Neural cell (in vitro differentiated cells): ENCODE results near the gene REPIN1. TPM values are rescaled to one million over a fixed set of nuclear protein-coding genes. Genes with fewer than 3 reads are reported as not detected.

Source experiments
- H2AFZ ChIP-seq: fragments of 200-600, 300-800 bp; sonication (generic), shearing (Covaris generic); 2 replicates; pipeline ENCODE4 v1.6.0; 2014; ENCODE audit warnings: low read depth, mild to moderate bottlenecking, antibody characterized with exemption, low read length, moderate library complexity
- H3F3A ChIP-seq: fragments of 200-600 bp; shearing (Covaris generic); 2 replicates; pipeline ENCODE4 v1.6.1; 2016; ENCODE audit warnings: mild to moderate bottlenecking, moderate library complexity, mixed read lengths, antibody characterized with exemption, low read length; ENCODE audit not compliant: insufficient read depth, poor library complexity, severe bottlenecking
- H3K27ac ChIP-seq: fragments of 200-600, 300-800 bp; sonication (generic), shearing (Covaris generic); 2 replicates; pipeline ENCODE4 v1.5.1; 2014; ENCODE audit warnings: mild to moderate bottlenecking, low read length, moderate library complexity
- H3K27me3 ChIP-seq: fragments of 300-800, 200-600 bp; sonication (generic), shearing (Covaris generic); 2 replicates; pipeline ENCODE4 v1.6.0; 2014; ENCODE audit warnings: mild to moderate bottlenecking, low read depth, low read length, moderate library complexity; ENCODE audit not compliant: insufficient read depth
- H3K36me3 ChIP-seq: fragments of 300-800, 200-600 bp; sonication (generic), shearing (Covaris generic); 2 replicates; pipeline ENCODE4 v1.5.1; 2014; ENCODE audit warnings: mild to moderate bottlenecking, antibody characterized with exemption, low read length, moderate library complexity; ENCODE audit not compliant: insufficient read depth
- H3K4me2 ChIP-seq: fragments of 300-800, 200-600 bp; sonication (generic), shearing (Covaris generic); 2 replicates; pipeline ENCODE4 v1.6.0; 2014; ENCODE audit warnings: mild to moderate bottlenecking, low read length
- H3K4me3 ChIP-seq: fragments of 300-800, 200-600 bp; sonication (generic), shearing (Covaris generic); 2 replicates; pipeline ENCODE4 v1.5.1; 2014; ENCODE audit warnings: mild to moderate bottlenecking, low read length, moderate library complexity
- H3K79me2 ChIP-seq: fragments of 200-600 bp; shearing (Covaris generic); replicated peaks from 2 replicates; pipeline ENCODE4 v1.6.0; 2014; ENCODE audit warnings: mild to moderate bottlenecking, low read length, moderate library complexity; ENCODE audit not compliant: insufficient read depth
- H3K9ac ChIP-seq: fragments of 300-800, 200-600 bp; sonication (generic), shearing (Covaris generic); 2 replicates; pipeline ENCODE4 v1.6.1; 2016; ENCODE audit warnings: mild to moderate bottlenecking, low read length, mixed read lengths
- H3K9me2 ChIP-seq: fragments of 200-600 bp; shearing (Covaris generic); 2 replicates; pipeline ENCODE4 v1.6.1; 2016; ENCODE audit warnings: mild to moderate bottlenecking, low read length, mixed read lengths; ENCODE audit not compliant: insufficient read depth
- H3K9me3 ChIP-seq: fragments of 200-600, 300-800 bp; sonication (generic), shearing (Covaris generic); 2 replicates; pipeline ENCODE4 v1.6.1; 2016; ENCODE audit warnings: mild to moderate bottlenecking, mixed run types, low read length, moderate library complexity, mixed read lengths
- H4K20me1 ChIP-seq: fragments of 200-600 bp; shearing (Covaris generic); 2 replicates; pipeline ENCODE4 v1.6.1; 2016; ENCODE audit warnings: mild to moderate bottlenecking, mixed run types; ENCODE audit not compliant: insufficient read depth
- CTCF ChIP-seq: fragments of 450-650 bp; IDR thresholded peaks from 2 replicates; pipeline ENCODE4 v1.5.1; 2014; ENCODE audit warnings: antibody characterized with exemption, mild to moderate bottlenecking, moderate library complexity; ENCODE audit not compliant: poor library complexity, severe bottlenecking
- EP300 ChIP-seq: fragments of 450-650 bp; conservative IDR thresholded peaks from 2 replicates; pipeline ENCODE4 v1.6.1; 2014; ENCODE audit warnings: antibody characterized with exemption, mild to moderate bottlenecking, moderate library complexity; ENCODE audit not compliant: poor library complexity, severe bottlenecking
- EZH2 ChIP-seq: fragments of 200-600, 300-800 bp; shearing (Covaris generic), sonication (generic); IDR thresholded peaks from 2 replicates; pipeline ENCODE4 v1.6.1; 2014; ENCODE audit warnings: antibody characterized with exemption, low read length, borderline replicate concordance, mild to moderate bottlenecking; ENCODE audit not compliant: insufficient read depth, poor library complexity, severe bottlenecking
- MXI1 ChIP-seq: fragments of 450-650 bp; conservative IDR thresholded peaks from 2 replicates; pipeline ENCODE4 v1.6.1; 2014; ENCODE audit warnings: antibody characterized with exemption, mild to moderate bottlenecking; ENCODE audit not compliant: poor library complexity, severe bottlenecking
- POLR2AphosphoS5 ChIP-seq: IDR thresholded peaks from 2 replicates; pipeline ENCODE4 v1.6.1; 2012
- RAD21 ChIP-seq: fragments of 450-650 bp; conservative IDR thresholded peaks from 2 replicates; pipeline ENCODE4 v1.6.1; 2014; ENCODE audit warnings: antibody characterized with exemption, mild to moderate bottlenecking, moderate library complexity
- REST ChIP-seq: IDR thresholded peaks from 2 replicates; pipeline ENCODE4 v1.6.1; 2012; ENCODE audit warnings: borderline replicate concordance
- SMC3 ChIP-seq: fragments of 450-650 bp; conservative IDR thresholded peaks from 2 replicates; pipeline ENCODE4 v1.6.1; 2014; ENCODE audit warnings: antibody characterized with exemption, mild to moderate bottlenecking, moderate library complexity; ENCODE audit not compliant: poor library complexity
- TAF1 ChIP-seq: IDR thresholded peaks from 2 replicates; pipeline ENCODE4 v1.6.1; 2012; ENCODE audit warnings: low read depth
- polyA plus RNA-seq: library from polyadenylated mRNA; depleted of rRNA; stranded (reverse); fragments of >200 nt; gene quantifications from 2 replicates; pipeline ENCODE4 v1.2.3, GENCODE V29; 2014

Gene REPIN1
- polyA plus RNA-seq, 1 donor from 2014 or later = 95.5 TPM

GRCh38 chr7:150375662-150376521 is 7.3 kb downstream of the REPIN1 start:
- H3K79me2 ChIP-seq = peaks cover 34% of the 10 kb centered on the region
- H3K9me2 ChIP-seq = no peaks in the 10 kb centered on the region
- no peaks in the 10 kb centered on the region for H3K9me3 ChIP-seq
- H3K27me3 ChIP-seq = no peaks in the 10 kb centered on the region
- H3K27ac ChIP-seq = no peak overlapping the region
- H3F3A ChIP-seq = peaks cover 4% of the 10 kb centered on the region
- no peaks in the 10 kb centered on the region for H3K36me3 ChIP-seq
- H3K4me3 ChIP-seq = no peak overlapping the region
- H3K4me2 ChIP-seq = no peak overlapping the region
- TF ChIP-seq CTCF (no peak), EZH2 (no peak), POLR2AphosphoS5 (no peak), MXI1 (no peak), RAD21 (no peak), TAF1 (no peak), EP300 (no peak), REST (no peak), SMC3 (no peak)
- no peak overlapping the region for H2AFZ ChIP-seq
- H4K20me1 ChIP-seq = no peaks in the 10 kb centered on the region
- H3K9ac ChIP-seq = no peak overlapping the region

GRCh38 chr7:150376560-150376959 is 7.9 kb downstream of the REPIN1 start:
- peaks cover 34% of the 10 kb centered on the region for H3K79me2 ChIP-seq
- TF ChIP-seq RAD21 (no peak), CTCF (no peak), REST (no peak), MXI1 (no peak), EZH2 (no peak), TAF1 (no peak), POLR2AphosphoS5 (no peak), SMC3 (no peak), EP300 (no peak)
- no peak overlapping the region for H3K27ac ChIP-seq
- H3F3A ChIP-seq = peaks cover 4% of the 10 kb centered on the region
- H3K4me2 ChIP-seq = no peak overlapping the region
- no peaks in the 10 kb centered on the region for H3K27me3 ChIP-seq
- H3K9me3 ChIP-seq = no peaks in the 10 kb centered on the region
- H3K9me2 ChIP-seq = no peaks in the 10 kb centered on the region
- no peak overlapping the region for H3K4me3 ChIP-seq
- no peaks in the 10 kb centered on the region for H3K36me3 ChIP-seq
- H3K9ac ChIP-seq = no peak overlapping the region
- no peaks in the 10 kb centered on the region for H4K20me1 ChIP-seq
- no peak overlapping the region for H2AFZ ChIP-seq
